Activated T-cell treated with anti-CD3 and anti-CD28 coated beads, Interleukin-2, amount 50 U/mL, for 24 hours (primary cell): ENCODE measurements around the gene FTO.

Experiments
- DNase-seq: peaks from one replicate; pipeline ENCODE4 v3.0.0-alpha.2; 2020
- H3K27ac Mint-ChIP-seq: 2 replicates; pipeline ENCODE4 v1.8.0; 2020; ENCODE audit warnings: mild to moderate bottlenecking, mixed read lengths
- H3K27me3 Mint-ChIP-seq: 2 replicates; pipeline ENCODE4 v1.8.0; 2020; ENCODE audit warnings: mixed read lengths
- H3K36me3 Mint-ChIP-seq: 2 replicates; pipeline ENCODE4 v1.8.0; 2020; ENCODE audit warnings: low read depth, mixed read lengths
- H3K4me1 Mint-ChIP-seq: 2 replicates; pipeline ENCODE4 v1.8.0; 2020; ENCODE audit warnings: low read depth, mixed read lengths
- H3K4me3 Mint-ChIP-seq: 2 replicates; pipeline ENCODE4 v1.8.0; 2020; ENCODE audit warnings: mild to moderate bottlenecking, moderate library complexity, mixed read lengths
- H3K9me3 Mint-ChIP-seq: 2 replicates; pipeline ENCODE4 v1.8.0; 2020; ENCODE audit warnings: mixed read lengths

Gene FTO

GRCh38 chr16:53773881-53774280 is 69.9 kb downstream of the FTO start:
- H3K36me3 Mint-ChIP-seq, result no peaks in the 10 kb centered on the region
- no peaks in the 10 kb centered on the region for H3K9me3 Mint-ChIP-seq
- no peak for DNase-seq
- H3K4me3 Mint-ChIP-seq, result no peak overlapping the region
- H3K27me3 Mint-ChIP-seq, result no peaks in the 10 kb centered on the region
- H3K4me1 Mint-ChIP-seq, result peaks cover 37% of the 10 kb centered on the region
- H3K27ac Mint-ChIP-seq, result no peak overlapping the region

DNA sequence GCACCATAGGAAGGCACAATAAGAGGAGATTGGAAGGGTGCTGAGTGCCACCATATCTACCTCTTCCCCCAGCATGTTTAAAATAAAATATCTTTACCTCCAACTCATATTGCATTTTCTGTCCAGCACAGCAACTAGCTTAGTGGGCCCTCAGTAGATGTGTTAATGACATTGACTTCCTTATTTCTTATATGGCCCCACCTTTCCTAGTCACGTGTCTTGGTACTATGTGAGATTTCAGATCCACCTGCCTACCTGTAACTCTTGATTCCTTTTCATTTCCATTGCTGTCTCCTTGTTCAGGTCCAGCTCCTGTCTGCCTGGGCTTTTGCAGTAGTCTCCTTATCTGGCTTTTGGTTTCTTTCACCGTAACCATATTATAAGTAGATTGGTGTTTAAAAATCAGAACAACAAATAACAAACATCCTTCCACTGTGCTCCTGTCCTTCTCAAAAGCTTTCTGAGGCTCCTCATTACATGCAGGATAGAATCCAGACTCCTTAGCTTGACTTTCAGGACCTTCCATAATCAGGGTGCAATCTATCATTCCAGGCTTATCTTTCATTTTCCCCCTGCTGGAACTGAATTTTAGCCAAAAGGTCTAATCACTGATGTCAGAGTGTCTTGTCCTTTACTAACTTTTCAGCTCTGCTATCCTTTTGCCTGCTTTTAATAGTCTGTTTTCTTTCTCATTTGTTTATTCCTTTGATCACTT is 71.3 kb downstream of the FTO start:
- no peaks in the 10 kb centered on the region for H3K27me3 Mint-ChIP-seq
- no peak overlapping the region for H3K4me3 Mint-ChIP-seq
- DNase-seq, result no peak
- no peaks in the 10 kb centered on the region for H3K9me3 Mint-ChIP-seq
- no peaks in the 10 kb centered on the region for H3K36me3 Mint-ChIP-seq
- H3K4me1 Mint-ChIP-seq, result peaks cover 39% of the 10 kb centered on the region
- no peak overlapping the region for H3K27ac Mint-ChIP-seq

DNA sequence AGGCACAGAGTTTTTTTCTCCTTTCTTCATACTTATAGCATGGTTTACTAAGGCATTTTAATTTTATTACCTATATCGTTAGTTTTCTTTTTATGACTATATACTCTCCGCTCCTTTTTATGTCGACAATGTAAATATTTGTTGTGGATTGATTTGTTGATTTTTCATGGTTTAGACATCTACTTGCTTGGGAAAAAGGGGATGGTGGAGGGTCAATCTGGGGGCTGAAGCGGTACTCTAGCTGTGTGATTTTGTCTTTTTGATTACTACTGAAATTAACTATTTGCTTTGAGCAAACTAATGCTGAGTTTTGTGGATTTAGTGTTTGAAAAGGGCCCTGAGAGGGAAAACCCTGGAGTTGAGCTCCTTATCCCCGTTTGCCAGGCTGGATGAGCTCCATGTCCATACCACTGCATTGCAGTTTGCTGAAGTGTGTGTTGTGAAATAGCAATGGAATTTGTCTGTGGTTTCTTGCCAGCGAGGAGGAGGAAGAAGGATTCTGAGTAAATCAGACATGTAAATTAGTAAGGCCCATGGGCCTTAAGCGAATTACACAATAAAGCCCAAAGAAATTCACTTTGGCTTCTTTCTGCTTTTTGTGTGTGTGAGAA is 72.0 kb downstream of the FTO start:
- no peaks in the 10 kb centered on the region for H3K27me3 Mint-ChIP-seq
- no peak for DNase-seq
- H3K27ac Mint-ChIP-seq, result no peak overlapping the region
- H3K4me1 Mint-ChIP-seq, result peaks cover 44% of the 10 kb centered on the region
- no peaks in the 10 kb centered on the region for H3K9me3 Mint-ChIP-seq
- H3K4me3 Mint-ChIP-seq, result no peak overlapping the region
- no peaks in the 10 kb centered on the region for H3K36me3 Mint-ChIP-seq

GRCh38 chr16:53779186-53779585 is 75.2 kb downstream of the FTO start:
- Mint-ChIP-seq H3K4me1 (peaks cover 61% of the 10 kb centered on the region), H3K36me3 (no peaks in the 10 kb centered on the region), H3K9me3 (no peaks in the 10 kb centered on the region), H3K4me3 (no peak overlapping the region), H3K27me3 (no peaks in the 10 kb centered on the region), H3K27ac (no peak overlapping the region)
- DNase-seq, result no peak

- no peak overlapping the region for H3K27ac Mint-ChIP-seq
- H3K9me3 Mint-ChIP-seq, result no peaks in the 10 kb centered on the region
- H3K27me3 Mint-ChIP-seq, result no peaks in the 10 kb centered on the region
- DNase-seq, result no peak
- H3K4me1 Mint-ChIP-seq, result peaks cover 59% of the 10 kb centered on the region
- no peak overlapping the region for H3K4me3 Mint-ChIP-seq
- no peaks in the 10 kb centered on the region for H3K36me3 Mint-ChIP-seq
Observed at GRCh38 chr16:53780051-53780450, 76.1 kb downstream of the FTO start.

DNA sequence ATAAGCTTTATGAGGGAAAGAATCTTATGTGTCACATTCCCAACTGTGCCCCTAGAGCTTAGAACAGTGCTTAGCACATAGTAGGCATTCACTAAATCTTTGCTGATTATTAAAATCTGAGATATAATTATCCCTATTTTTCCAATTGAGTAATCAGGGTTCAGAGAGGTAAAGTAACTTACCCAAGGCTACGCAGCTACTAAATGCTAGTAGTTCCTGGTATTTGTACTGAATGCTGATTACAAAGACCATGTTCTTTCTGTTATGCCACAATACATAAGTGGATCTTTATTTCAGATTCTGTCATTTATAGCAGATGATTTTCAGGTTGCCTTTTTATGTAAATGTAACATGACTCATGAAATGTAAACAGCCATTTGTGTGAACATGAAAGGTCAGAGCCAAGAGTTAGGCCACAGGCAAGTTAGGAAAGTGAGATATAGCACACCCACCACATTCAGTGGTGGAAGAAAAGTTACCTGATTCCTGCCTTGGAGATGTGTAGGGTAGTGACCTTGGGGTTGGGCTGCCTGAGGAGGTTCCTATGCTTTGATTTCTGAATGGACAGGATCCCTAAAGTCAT is 77.2 kb downstream of the FTO start:
- Mint-ChIP-seq H3K9me3 (no peaks in the 10 kb centered on the region), H3K27me3 (no peaks in the 10 kb centered on the region), H3K36me3 (no peaks in the 10 kb centered on the region), H3K4me1 (peaks cover 52% of the 10 kb centered on the region), H3K27ac (no peak overlapping the region), H3K4me3 (no peak overlapping the region)
- DNase-seq, result no peak

DNA sequence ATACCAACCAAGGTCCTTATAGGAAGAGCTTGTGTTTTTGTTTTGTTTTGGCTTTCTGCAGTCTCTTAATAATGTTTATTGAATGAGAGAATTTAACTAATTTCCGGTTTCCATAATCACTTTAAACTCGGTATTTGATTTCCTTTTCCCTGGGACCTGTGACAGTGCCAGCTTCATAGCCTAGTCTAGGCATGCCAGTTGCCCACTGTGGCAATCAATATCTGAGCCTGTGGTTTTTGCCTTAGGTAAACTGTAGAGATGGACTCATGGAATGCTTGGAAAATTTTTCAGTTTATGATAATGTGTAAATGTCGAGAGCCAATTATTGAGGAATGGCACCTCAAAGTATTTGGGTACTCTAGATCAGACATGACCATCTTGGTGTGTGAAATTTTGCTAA is 78.2 kb downstream of the FTO start:
- Mint-ChIP-seq H3K4me3 (no peak overlapping the region), H3K4me1 (peaks cover 53% of the 10 kb centered on the region), H3K36me3 (no peaks in the 10 kb centered on the region), H3K9me3 (no peaks in the 10 kb centered on the region), H3K27ac (no peak overlapping the region), H3K27me3 (no peaks in the 10 kb centered on the region)
- no peak for DNase-seq

- no peak overlapping the region for H3K27ac Mint-ChIP-seq
- H3K4me3 Mint-ChIP-seq, result no peak overlapping the region
- no peaks in the 10 kb centered on the region for H3K36me3 Mint-ChIP-seq
- no peaks in the 10 kb centered on the region for H3K27me3 Mint-ChIP-seq
- no peaks in the 10 kb centered on the region for H3K9me3 Mint-ChIP-seq
- no peak for DNase-seq
- peaks cover 55% of the 10 kb centered on the region for H3K4me1 Mint-ChIP-seq
Observed at GRCh38 chr16:53784291-53784690, 80.3 kb downstream of the FTO start.

- peaks cover 51% of the 10 kb centered on the region for H3K4me1 Mint-ChIP-seq
- H3K36me3 Mint-ChIP-seq, result no peaks in the 10 kb centered on the region
- H3K27ac Mint-ChIP-seq, result no peak overlapping the region
- no peak for DNase-seq
- no peaks in the 10 kb centered on the region for H3K9me3 Mint-ChIP-seq
- no peaks in the 10 kb centered on the region for H3K27me3 Mint-ChIP-seq
- no peak overlapping the region for H3K4me3 Mint-ChIP-seq
Observed at GRCh38 chr16:53785044-53785443, 81.1 kb downstream of the FTO start.

GRCh38 chr16:53785916-53786315 is 82.0 kb downstream of the FTO start:
- no peak overlapping the region for H3K4me3 Mint-ChIP-seq
- H3K9me3 Mint-ChIP-seq, result no peaks in the 10 kb centered on the region
- H3K27ac Mint-ChIP-seq, result no peak overlapping the region
- DNase-seq, result no peak
- no peaks in the 10 kb centered on the region for H3K36me3 Mint-ChIP-seq
- peaks cover 46% of the 10 kb centered on the region for H3K4me1 Mint-ChIP-seq
- H3K27me3 Mint-ChIP-seq, result no peaks in the 10 kb centered on the region

DNA sequence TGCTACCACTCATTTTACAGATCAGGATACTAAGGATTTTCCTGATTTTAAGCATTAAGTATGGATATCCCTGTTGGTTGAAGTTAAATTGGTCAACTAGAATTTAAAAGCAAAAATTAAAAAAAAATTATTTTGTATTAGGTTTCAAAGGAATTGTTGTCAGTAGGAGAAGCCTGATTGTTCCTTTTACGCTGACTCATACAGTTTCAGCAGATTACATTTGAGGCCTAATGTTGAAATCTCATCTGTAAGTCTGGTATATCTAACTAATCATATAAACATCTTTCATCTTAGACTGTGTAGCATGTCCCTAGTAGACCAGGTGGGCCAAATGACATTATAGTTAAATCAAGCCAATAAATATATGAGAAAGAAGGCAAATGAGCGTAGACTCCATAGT is 83.5 kb downstream of the FTO start:
- DNase-seq, result no peak
- Mint-ChIP-seq H3K27me3 (no peaks in the 10 kb centered on the region), H3K27ac (no peak overlapping the region), H3K36me3 (no peaks in the 10 kb centered on the region), H3K9me3 (no peaks in the 10 kb centered on the region), H3K4me3 (no peak overlapping the region), H3K4me1 (peaks cover 35% of the 10 kb centered on the region)

GRCh38 chr16:53789137-53789536 is 85.2 kb downstream of the FTO start:
- no peak for DNase-seq
- Mint-ChIP-seq H3K36me3 (no peaks in the 10 kb centered on the region), H3K4me1 (peaks cover 32% of the 10 kb centered on the region), H3K9me3 (no peaks in the 10 kb centered on the region), H3K4me3 (no peak overlapping the region), H3K27me3 (no peaks in the 10 kb centered on the region), H3K27ac (no peak overlapping the region)

DNA sequence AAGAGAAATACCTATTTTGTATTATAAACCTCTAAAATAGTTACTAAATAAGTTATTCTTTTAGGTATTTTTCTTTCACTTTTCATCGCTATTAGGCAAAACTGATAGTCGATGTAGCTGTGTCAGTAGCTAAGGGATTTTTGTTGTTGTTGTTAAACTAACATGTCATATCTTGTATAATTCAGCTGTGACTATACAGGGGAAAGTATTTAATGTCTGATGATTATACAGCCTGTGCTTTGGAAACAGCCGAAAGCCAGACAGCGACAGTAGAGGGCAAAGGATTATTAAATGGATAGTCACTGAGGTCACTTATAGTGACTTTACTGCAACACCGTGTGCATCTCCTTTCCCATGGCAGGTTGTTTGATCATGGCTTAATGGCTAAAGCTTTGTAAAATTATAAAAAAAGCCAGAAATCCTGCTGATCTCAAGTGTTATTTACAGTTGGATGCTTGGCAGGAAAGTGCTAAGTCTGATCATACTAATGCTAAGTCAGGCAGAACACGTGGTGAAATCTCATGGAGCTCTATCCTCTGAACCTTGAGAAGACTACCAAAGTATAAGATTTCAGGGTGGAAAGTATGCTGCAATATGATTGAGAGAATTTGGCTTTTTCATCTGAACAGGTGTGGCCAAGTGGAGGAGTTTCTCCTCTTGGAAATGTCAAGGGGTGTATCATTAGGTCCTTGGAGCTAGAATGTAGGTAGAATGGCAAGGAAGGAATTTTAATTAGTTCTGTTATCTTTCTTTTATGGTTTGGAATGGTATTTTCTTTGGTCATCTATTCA is 88.4 kb downstream of the FTO start:
- peaks cover 34% of the 10 kb centered on the region for H3K4me1 Mint-ChIP-seq

GRCh38 chr16:53803451-53803850 is 99.5 kb downstream of the FTO start:
- no peak overlapping the region for H3K27ac Mint-ChIP-seq
- peaks cover 43% of the 10 kb centered on the region for H3K4me1 Mint-ChIP-seq
- H3K4me3 Mint-ChIP-seq, result no peak overlapping the region
- no peak for DNase-seq
- H3K27me3 Mint-ChIP-seq, result no peaks in the 10 kb centered on the region
- peaks cover 7% of the 10 kb centered on the region for H3K36me3 Mint-ChIP-seq
- H3K9me3 Mint-ChIP-seq, result peaks cover 3% of the 10 kb centered on the region

More for the DNA sequence above, 88.4 kb downstream of the FTO start:
- no peaks in the 10 kb centered on the region for H3K9me3 Mint-ChIP-seq
- no peak for DNase-seq
- no peaks in the 10 kb centered on the region for H3K36me3 Mint-ChIP-seq
- no peak overlapping the region for H3K27ac Mint-ChIP-seq
- H3K27me3 Mint-ChIP-seq, result no peaks in the 10 kb centered on the region
- no peak overlapping the region for H3K4me3 Mint-ChIP-seq

- H3K27ac Mint-ChIP-seq, result no peak overlapping the region
Observed at GRCh38 chr16:53803998-53804397, 100.0 kb downstream of the FTO start.

More at GRCh38 chr16:53803998-53804397, 100.0 kb downstream of the FTO start:
- peaks cover 3% of the 10 kb centered on the region for H3K9me3 Mint-ChIP-seq
- DNase-seq, result no peak
- H3K27me3 Mint-ChIP-seq, result no peaks in the 10 kb centered on the region
- no peak overlapping the region for H3K4me3 Mint-ChIP-seq
- peaks cover 43% of the 10 kb centered on the region for H3K4me1 Mint-ChIP-seq
- peaks cover 7% of the 10 kb centered on the region for H3K36me3 Mint-ChIP-seq
